GM12874 (cell line): Measurements from ENCODE around the gene ADNP2.

Experiments used
- CTCF ChIP-seq: IDR thresholded peaks from 2 replicates; pipeline ENCODE4 v1.5.1; 2011; ENCODE audit warnings: low read depth, mild to moderate bottlenecking, control low read depth, low read length, moderate library complexity; ENCODE audit not compliant: insufficient read depth

The ADNP2 gene

DNA sequence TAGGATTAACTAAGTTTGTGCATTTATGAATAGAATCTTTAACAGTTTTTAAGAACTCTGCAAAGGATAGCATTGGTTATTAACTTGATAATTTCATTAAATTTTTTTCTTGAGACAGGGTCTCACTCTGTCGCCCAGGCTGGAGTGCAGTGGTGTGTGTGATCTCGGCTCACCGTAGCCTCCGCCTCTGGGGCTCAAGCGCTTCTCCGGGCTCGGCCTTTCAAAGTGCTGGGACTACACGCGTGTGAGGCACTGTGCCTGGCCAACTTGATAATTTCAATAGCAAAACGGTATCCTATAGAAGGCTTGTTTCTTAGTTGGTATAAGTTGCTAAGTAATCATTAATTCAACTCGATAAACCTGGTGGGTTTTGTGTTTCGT lies 38.0 kb downstream of the ADNP2 start:
- no peak for TF ChIP-seq CTCF

- TF ChIP-seq CTCF, result no peak
Measured at GRCh38 chr18:80147418-80148325, 38.6 kb downstream of the ADNP2 start.

DNA sequence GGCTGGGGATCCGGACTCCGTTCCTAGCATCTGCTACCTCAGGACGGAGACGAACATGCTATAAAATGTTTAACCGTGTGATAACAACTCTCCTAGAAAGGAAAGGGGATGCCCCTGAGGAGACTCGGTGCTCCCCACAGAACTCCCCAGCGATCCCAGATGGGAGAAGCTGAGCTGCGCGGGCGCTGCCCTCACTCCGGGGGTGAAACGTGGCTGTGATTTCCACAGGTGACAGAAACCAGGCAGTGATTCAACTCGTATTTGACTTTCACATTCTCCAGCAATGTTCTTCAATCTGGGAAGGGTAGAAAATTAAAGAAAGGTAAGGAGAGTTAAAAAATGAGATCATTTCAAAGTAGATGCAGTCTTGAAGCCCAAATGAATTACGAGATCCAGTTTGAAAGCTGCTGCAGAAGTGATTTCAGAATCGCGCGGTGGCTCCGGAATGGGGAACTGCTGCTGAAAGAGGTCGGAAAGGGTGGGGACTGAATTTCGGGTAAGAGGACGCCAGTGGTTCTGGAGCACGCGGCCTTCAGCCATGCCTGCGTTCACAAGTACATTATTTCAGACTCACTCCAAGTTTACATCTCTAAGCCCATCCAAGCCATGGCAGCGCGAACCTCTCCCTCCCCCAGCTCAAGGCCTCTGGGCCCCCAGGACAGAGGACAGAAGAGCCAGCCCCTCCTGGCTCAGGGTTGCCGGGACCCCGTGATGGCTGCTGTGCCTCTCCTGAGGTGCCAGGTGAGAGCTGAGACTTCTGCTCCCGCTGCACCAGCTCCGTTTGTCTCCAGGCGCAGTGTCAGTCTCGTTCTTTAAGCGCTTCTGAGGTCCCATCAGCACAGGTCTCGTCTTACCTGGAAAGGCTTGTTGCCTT lies 39.5 kb downstream of the ADNP2 start:
- TF ChIP-seq CTCF, result no peak

DNA sequence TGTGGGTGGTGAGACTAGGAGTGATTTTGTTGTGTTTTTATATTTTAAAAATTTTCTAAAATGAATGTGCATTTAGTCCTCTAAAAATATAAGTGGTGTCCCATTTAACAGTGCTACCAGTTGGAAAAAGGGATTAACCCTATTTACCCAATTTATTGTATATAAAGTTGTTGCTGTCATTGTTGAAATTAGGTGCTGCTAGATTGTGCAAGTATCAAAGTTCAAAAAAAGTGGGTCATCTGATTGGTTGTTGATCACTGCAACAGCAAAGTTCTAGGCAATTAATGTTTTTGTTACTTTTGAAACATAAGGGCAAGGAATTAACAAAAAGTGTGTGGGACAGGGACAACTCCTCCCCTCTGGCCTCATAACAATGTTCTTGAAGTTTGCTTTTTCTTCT lies 40.6 kb downstream of the ADNP2 start:
- TF ChIP-seq CTCF, result no peak

- peak; percentile 70 for TF ChIP-seq CTCF
Measured at GRCh38 chr18:80154293-80154692, 45.2 kb downstream of the ADNP2 start.

- TF ChIP-seq CTCF, result peak; percentile 84
Measured at GRCh38 chr18:80157708-80158343, 48.8 kb downstream of the ADNP2 start.

- TF ChIP-seq CTCF, result no peak
Measured at GRCh38 chr18:80158365-80158764, 49.3 kb downstream of the ADNP2 start.
